ENCODE data around the gene CRY2.

- TF ChIP-seq CTCF (conservative IDR thresholded peaks at IDR 0.05 in 1 of 2, IDR thresholded peaks at IDR 0.05 in 1 of 2; ENCODE audit: low read depth in 1 of 2, low read length in 2 of 2) (no peak), EZH2 (IDR thresholded peaks at IDR 0.05; ENCODE audit: low read length, missing control alignments) (no peak)
Observed at GRCh38 chr11:45928535-45929215, 81.4 kb downstream of the CRY2 start.

Data from fibroblast of lung (primary cell).